ENCODE data around the gene LAMB1. TPM values are rescaled to one million over a fixed set of nuclear protein-coding genes. Genes with fewer than 3 reads are reported as not detected.

LAMB1 gene
- polyA plus RNA-seq, 1 donor from 2014 or later = not detected

- peaks cover 3% of the 10 kb centered on the region for H3K36me3 Mint-ChIP-seq
- no peak overlapping the region for H3K27ac Mint-ChIP-seq
- no peaks in the 10 kb centered on the region for H3K9me3 Mint-ChIP-seq
- H3K4me1 Mint-ChIP-seq = no peaks in the 10 kb centered on the region
- peaks cover 13% of the 10 kb centered on the region for H3K27me3 Mint-ChIP-seq
- no peak overlapping the region for H3K4me3 Mint-ChIP-seq
Observed at GRCh38 chr7:108010377-108010776, 7.4 kb upstream of the LAMB1 start.

GRCh38 chr7:108009873-108010272 is 6.9 kb upstream of the LAMB1 start:
- H3K36me3 Mint-ChIP-seq = peaks cover 3% of the 10 kb centered on the region

GRCh38 chr7:108008827-108009226 is 5.9 kb upstream of the LAMB1 start:
- no peak overlapping the region for H3K4me3 Mint-ChIP-seq
- H3K27me3 Mint-ChIP-seq = peaks cover 24% of the 10 kb centered on the region
- H3K27ac Mint-ChIP-seq = no peak overlapping the region
- H3K4me1 Mint-ChIP-seq = peaks cover 3 to 7% (median 5%) of the 10 kb centered on the region in 3 donors
- H3K9me3 Mint-ChIP-seq = no peaks in the 10 kb centered on the region
- H3K36me3 Mint-ChIP-seq = peaks cover 5% of the 10 kb centered on the region

More at GRCh38 chr7:108009873-108010272, 6.9 kb upstream of the LAMB1 start:
- Mint-ChIP-seq H3K27me3 (peaks cover 14% of the 10 kb centered on the region), H3K27ac (no peak overlapping the region), H3K4me1 (peaks cover 0 to 3% (median 2%) of the 10 kb centered on the region in 3 donors), H3K9me3 (no peaks in the 10 kb centered on the region), H3K4me3 (no peak overlapping the region)

- Mint-ChIP-seq H3K4me1 (peaks cover 3 to 7% (median 5%) of the 10 kb centered on the region in 3 donors), H3K27ac (no peak overlapping the region), H3K27me3 (peaks cover 29% of the 10 kb centered on the region), H3K9me3 (no peaks in the 10 kb centered on the region), H3K4me3 (no peak overlapping the region), H3K36me3 (peaks cover 5% of the 10 kb centered on the region)
Observed at GRCh38 chr7:108008240-108008639, 5.3 kb upstream of the LAMB1 start.

GRCh38 chr7:108007762-108008161 is 4.8 kb upstream of the LAMB1 start:
- Mint-ChIP-seq H3K27me3 (peaks cover 31% of the 10 kb centered on the region), H3K9me3 (no peaks in the 10 kb centered on the region)

GRCh38 chr7:108007261-108007660 is 4.3 kb upstream of the LAMB1 start:
- Mint-ChIP-seq H3K27ac (no peak overlapping the region), H3K4me1 (peaks cover 3 to 10% (median 5%) of the 10 kb centered on the region in 3 donors), H3K36me3 (peaks cover 3% of the 10 kb centered on the region), H3K27me3 (peaks cover 33% of the 10 kb centered on the region), H3K4me3 (no peak overlapping the region), H3K9me3 (no peaks in the 10 kb centered on the region)

More at GRCh38 chr7:108007762-108008161, 4.8 kb upstream of the LAMB1 start:
- peaks cover 5% of the 10 kb centered on the region for H3K36me3 Mint-ChIP-seq
- H3K4me3 Mint-ChIP-seq = no peak overlapping the region
- no peak overlapping the region for H3K27ac Mint-ChIP-seq
- peaks cover 3 to 9% (median 5%) of the 10 kb centered on the region in 3 donors for H3K4me1 Mint-ChIP-seq

GRCh38 chr7:108004220-108005142 is 1.5 kb upstream of the LAMB1 start:
- peaks cover 47% of the 10 kb centered on the region for H3K27me3 Mint-ChIP-seq
- H3K4me1 Mint-ChIP-seq = peaks cover 3 to 10% (median 5%) of the 10 kb centered on the region in 3 donors
- peaks cover 3% of the 10 kb centered on the region for H3K36me3 Mint-ChIP-seq
- peak overlapping the region in 3 of 4 donors; percentile 47 to 90 (median 86) for H3K4me3 Mint-ChIP-seq
- no peaks in the 10 kb centered on the region for H3K9me3 Mint-ChIP-seq
- H3K27ac Mint-ChIP-seq = no peak overlapping the region

- H3K27ac Mint-ChIP-seq = no peak overlapping the region
- H3K4me3 Mint-ChIP-seq = peak overlapping the region in 1 of 4 donors; percentile 47
- peaks cover 3 to 10% (median 5%) of the 10 kb centered on the region in 3 donors for H3K4me1 Mint-ChIP-seq
- peaks cover 3% of the 10 kb centered on the region for H3K36me3 Mint-ChIP-seq
- H3K9me3 Mint-ChIP-seq = no peaks in the 10 kb centered on the region
- H3K27me3 Mint-ChIP-seq = peaks cover 47% of the 10 kb centered on the region
Observed at GRCh38 chr7:108003599-108003935, 606 bp upstream of the LAMB1 start.

GRCh38 chr7:108001764-108002725 is 916 bp downstream of the LAMB1 start:
- H3K27me3 Mint-ChIP-seq = peaks cover 44% of the 10 kb centered on the region

GRCh38 chr7:108000875-108001763 is 1.8 kb downstream of the LAMB1 start:
- peaks cover 3% of the 10 kb centered on the region for H3K36me3 Mint-ChIP-seq
- peaks cover 3 to 10% (median 5%) of the 10 kb centered on the region in 3 donors for H3K4me1 Mint-ChIP-seq
- peak overlapping the region in 1 of 3 donors; percentile 31 for H3K27ac Mint-ChIP-seq
- peak overlapping the region in 2 of 4 donors; percentile 60 to 78 for H3K4me3 Mint-ChIP-seq
- H3K9me3 Mint-ChIP-seq = no peaks in the 10 kb centered on the region
- peaks cover 39% of the 10 kb centered on the region for H3K27me3 Mint-ChIP-seq

More at GRCh38 chr7:108001764-108002725, 916 bp downstream of the LAMB1 start:
- Mint-ChIP-seq H3K9me3 (no peaks in the 10 kb centered on the region), H3K27ac (no peak overlapping the region), H3K4me1 (peaks cover 3 to 10% (median 5%) of the 10 kb centered on the region in 3 donors), H3K36me3 (peaks cover 3% of the 10 kb centered on the region), H3K4me3 (peak overlapping the region in 3 of 4 donors; percentile 55 to 86 (median 68))

- peaks cover 3 to 8% (median 3%) of the 10 kb centered on the region in 3 donors for H3K4me1 Mint-ChIP-seq
- H3K4me3 Mint-ChIP-seq = no peak overlapping the region
- H3K27ac Mint-ChIP-seq = no peak overlapping the region
- H3K9me3 Mint-ChIP-seq = no peaks in the 10 kb centered on the region
- peaks cover 3% of the 10 kb centered on the region for H3K36me3 Mint-ChIP-seq
- peaks cover 41% of the 10 kb centered on the region for H3K27me3 Mint-ChIP-seq
Observed at GRCh38 chr7:107999779-108000560, 3.0 kb downstream of the LAMB1 start.

- Mint-ChIP-seq H3K4me1 (peaks cover 0 to 3% (median under 1%) of the 10 kb centered on the region in 3 donors), H3K36me3 (no peaks in the 10 kb centered on the region), H3K9me3 (no peaks in the 10 kb centered on the region), H3K27ac (no peak overlapping the region), H3K4me3 (no peak overlapping the region), H3K27me3 (peaks cover 31% of the 10 kb centered on the region)
Observed at GRCh38 chr7:107998660-107999480, 4.1 kb downstream of the LAMB1 start.

- Mint-ChIP-seq H3K36me3 (no peaks in the 10 kb centered on the region), H3K9me3 (peaks cover 0 to 2% (median 0%) of the 10 kb centered on the region in 3 donors), H3K27ac (no peak overlapping the region), H3K4me1 (peaks cover 0 to 2% (median 0%) of the 10 kb centered on the region in 3 donors), H3K27me3 (peaks cover 26% of the 10 kb centered on the region), H3K4me3 (no peak overlapping the region)
Observed at GRCh38 chr7:107998150-107998549, 4.8 kb downstream of the LAMB1 start.

Data from IgD-negative memory B cell (primary cell).